Measurements from ENCODE around the gene FOXP2.

DNA sequence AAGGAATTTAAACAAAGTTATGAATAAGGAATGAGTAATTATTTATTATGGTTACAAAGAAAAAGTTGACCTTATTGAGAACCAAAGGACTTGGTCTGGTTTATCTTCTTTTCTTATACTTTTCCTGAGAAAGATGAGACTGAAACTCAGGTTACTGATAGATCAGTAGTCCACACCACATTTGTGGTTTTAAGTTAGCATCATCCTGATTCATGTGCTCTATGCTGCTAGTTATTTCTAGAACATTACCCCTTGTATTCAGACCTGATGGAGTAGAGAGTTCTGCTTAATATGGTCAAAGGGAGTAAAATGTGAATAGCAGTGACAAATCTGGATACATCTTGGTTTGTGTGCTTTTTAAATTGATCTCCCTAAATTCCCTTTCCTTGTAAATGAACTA lies 63.8 kb downstream of the FOXP2 start:
- no peak for TF ChIP-seq EZH2 (IDR thresholded peaks at IDR 0.05; ENCODE audit: borderline replicate concordance, low read depth, low read length, severe bottlenecking)
- TF ChIP-seq, protein P1, sequence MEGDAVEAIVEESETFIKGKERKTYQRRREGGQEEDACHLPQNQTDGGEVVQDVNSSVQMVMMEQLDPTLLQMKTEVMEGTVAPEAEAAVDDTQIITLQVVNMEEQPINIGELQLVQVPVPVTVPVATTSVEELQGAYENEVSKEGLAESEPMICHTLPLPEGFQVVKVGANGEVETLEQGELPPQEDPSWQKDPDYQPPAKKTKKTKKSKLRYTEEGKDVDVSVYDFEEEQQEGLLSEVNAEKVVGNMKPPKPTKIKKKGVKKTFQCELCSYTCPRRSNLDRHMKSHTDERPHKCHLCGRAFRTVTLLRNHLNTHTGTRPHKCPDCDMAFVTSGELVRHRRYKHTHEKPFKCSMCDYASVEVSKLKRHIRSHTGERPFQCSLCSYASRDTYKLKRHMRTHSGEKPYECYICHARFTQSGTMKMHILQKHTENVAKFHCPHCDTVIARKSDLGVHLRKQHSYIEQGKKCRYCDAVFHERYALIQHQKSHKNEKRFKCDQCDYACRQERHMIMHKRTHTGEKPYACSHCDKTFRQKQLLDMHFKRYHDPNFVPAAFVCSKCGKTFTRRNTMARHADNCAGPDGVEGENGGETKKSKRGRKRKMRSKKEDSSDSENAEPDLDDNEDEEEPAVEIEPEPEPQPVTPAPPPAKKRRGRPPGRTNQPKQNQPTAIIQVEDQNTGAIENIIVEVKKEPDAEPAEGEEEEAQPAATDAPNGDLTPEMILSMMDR (IDR thresholded peaks at IDR 0.05; ENCODE audit: extremely low read depth in 1 of 2, insufficient read depth in 1 of 2, low read depth in 1 of 2, low read length in 2 of 2), result no peak
- TF ChIP-seq JUN (IDR thresholded peaks at IDR 0.05; ENCODE audit: borderline replicate concordance, insufficient read depth, insufficient read length, low read depth), result no peak
- TF ChIP-seq POLR2AphosphoS5 (IDR thresholded peaks at IDR 0.05; ENCODE audit: insufficient read depth, low read depth, low read length), result no peak
- no peak for TF ChIP-seq POLR2A (IDR thresholded peaks at IDR 0.05; ENCODE audit: low read depth, low read length)

All from endothelial cell of umbilical vein (primary cell).